ENCODE results near the gene RGS6. TPM values are rescaled to one million over a fixed set of nuclear protein-coding genes. Genes with fewer than 3 reads are reported as not detected.

Gene RGS6
- total RNA-seq, 2 donors from 2014 or later, result 3.2 TPM; not detected in 1

- intact Hi-C loops (cut with DNase I), result no loop called here
- no peaks in the 10 kb centered on the region for H3K4me1 ChIP-seq (replicated peaks)
- no peak overlapping the region for H3K4me3 ChIP-seq
- no peaks in the 10 kb centered on the region for H3K27me3 ChIP-seq (replicated peaks; ENCODE audit: insufficient read depth)
- H3K9me3 ChIP-seq, result no peaks in the 10 kb centered on the region
- no peak for DNase-seq (ENCODE audit: low spot score)
- WGBS, result 47% methylated on average over 7 of the region's 7 CpGs
- H3K36me3 ChIP-seq, result no peaks in the 10 kb centered on the region
- no peak overlapping the region for H3K27ac ChIP-seq
- TF ChIP-seq CTCF (IDR thresholded peaks at IDR 0.05) (no peak), POLR2A (IDR thresholded peaks at IDR 0.05) (no peak), POLR2AphosphoS5 (IDR thresholded peaks at IDR 0.05) (no peak)
These were observed 658.3 kb downstream of the RGS6 start for GRCh38 chr14:72590577-72590976.

GRCh38 chr14:72591391-72591790 is 659.2 kb downstream of the RGS6 start:
- no peaks in the 10 kb centered on the region for H3K9me3 ChIP-seq
- H3K36me3 ChIP-seq, result no peaks in the 10 kb centered on the region
- H3K27ac ChIP-seq, result no peak overlapping the region
- intact Hi-C loops (cut with DNase I), result no loop called here
- DNase-seq (ENCODE audit: low spot score), result no peak
- WGBS, result 77% methylated on average over 4 of the region's 4 CpGs
- TF ChIP-seq POLR2A (IDR thresholded peaks at IDR 0.05) (no peak), CTCF (IDR thresholded peaks at IDR 0.05) (no peak), POLR2AphosphoS5 (IDR thresholded peaks at IDR 0.05) (no peak)
- H3K4me1 ChIP-seq (replicated peaks), result no peaks in the 10 kb centered on the region
- no peak overlapping the region for H3K4me3 ChIP-seq
- H3K27me3 ChIP-seq (replicated peaks; ENCODE audit: insufficient read depth), result no peaks in the 10 kb centered on the region

- H3K9me3 ChIP-seq, result no peaks in the 10 kb centered on the region
- no peak overlapping the region for H3K27ac ChIP-seq
- TF ChIP-seq POLR2A (IDR thresholded peaks at IDR 0.05) (no peak), POLR2AphosphoS5 (IDR thresholded peaks at IDR 0.05) (no peak), CTCF (IDR thresholded peaks at IDR 0.05) (no peak)
- no peak overlapping the region for H3K4me3 ChIP-seq
- H3K4me1 ChIP-seq (replicated peaks), result no peaks in the 10 kb centered on the region
- DNase-seq (ENCODE audit: low spot score), result no peak
- H3K36me3 ChIP-seq, result no peaks in the 10 kb centered on the region
- H3K27me3 ChIP-seq (replicated peaks; ENCODE audit: insufficient read depth), result no peaks in the 10 kb centered on the region
- 77% methylated on average over 14 of the region's 14 CpGs for WGBS
- intact Hi-C loops (cut with DNase I), result no loop called here
These were observed 662.1 kb downstream of the RGS6 start for GRCh38 chr14:72594099-72594901.

- no peak overlapping the region for H3K27ac ChIP-seq
- WGBS, result 91% methylated on average over 8 of the region's 8 CpGs
- intact Hi-C loops (cut with DNase I), result no loop called here
- no peaks in the 10 kb centered on the region for H3K4me1 ChIP-seq (replicated peaks)
- H3K27me3 ChIP-seq (replicated peaks; ENCODE audit: insufficient read depth), result no peaks in the 10 kb centered on the region
- no peaks in the 10 kb centered on the region for H3K36me3 ChIP-seq
- H3K9me3 ChIP-seq, result no peaks in the 10 kb centered on the region
- no peak for DNase-seq (ENCODE audit: low spot score)
- no peak for TF ChIP-seq CTCF (IDR thresholded peaks at IDR 0.05)
- no peak for TF ChIP-seq POLR2AphosphoS5 (IDR thresholded peaks at IDR 0.05)
- TF ChIP-seq POLR2A (IDR thresholded peaks at IDR 0.05), result no peak
- no peak overlapping the region for H3K4me3 ChIP-seq
These were observed 663.1 kb downstream of the RGS6 start for GRCh38 chr14:72595152-72595862.
